Fibroblast of mammary gland (primary cell): ENCODE results near the gene TSPYL1.
A peak's percentile ranks its signal among the peaks of the same experiment; 100 is the strongest.

Experiments
- DNase-seq: peaks from one replicate; pipeline ENCODE4 v3.0.0-alpha.2; 2010; ENCODE audit warnings: low read depth
- H3K4me3 ChIP-seq: 2 replicates; pipeline ENCODE4 v1.5.1; 2011; ENCODE audit warnings: low read depth, mild to moderate bottlenecking, low read length, moderate library complexity; ENCODE audit not compliant: control insufficient read depth
- CTCF ChIP-seq: conservative IDR thresholded peaks from 2 replicates; pipeline ENCODE4 v1.5.1; 2011; ENCODE audit warnings: low read depth, low read length, inconsistent platforms; ENCODE audit not compliant: control insufficient read depth, insufficient read depth

Gene TSPYL1

GRCh38 chr6:116244284-116244683, 35.4 kb downstream of the TSPYL1 start:
- no peak overlapping the region for H3K4me3 ChIP-seq
- TF ChIP-seq CTCF, result no peak
- no peak for DNase-seq

- TF ChIP-seq CTCF, result no peak
- no peak for DNase-seq
- no peak overlapping the region for H3K4me3 ChIP-seq
Observed at GRCh38 chr6:116239856-116240255, 39.9 kb downstream of the TSPYL1 start.

- no peak for DNase-seq
- TF ChIP-seq CTCF, result no peak
- H3K4me3 ChIP-seq, result no peak overlapping the region
Observed at GRCh38 chr6:116239256-116239655, 40.5 kb downstream of the TSPYL1 start.

GRCh38 chr6:116238083-116238482, 41.6 kb downstream of the TSPYL1 start:
- H3K4me3 ChIP-seq, result no peak overlapping the region
- TF ChIP-seq CTCF, result no peak
- DNase-seq, result no peak

- no peak for DNase-seq
- no peak overlapping the region for H3K4me3 ChIP-seq
- TF ChIP-seq CTCF, result no peak
Observed at GRCh38 chr6:116234689-116235088, 45.0 kb downstream of the TSPYL1 start.

GRCh38 chr6:116229287-116229913, 50.3 kb downstream of the TSPYL1 start:
- H3K4me3 ChIP-seq, result peak overlapping the region; percentile 47
- peak; percentile 97 for DNase-seq

More at GRCh38 chr6:116229287-116229913, 50.3 kb downstream of the TSPYL1 start:
- no peak for TF ChIP-seq CTCF
